HepG2 (cell line): Measurements from ENCODE around the gene RBM5. TPM values are rescaled to one million over a fixed set of nuclear protein-coding genes. Genes with fewer than 3 reads are reported as not detected.

Experiments
- AHR ChIP-seq: IDR thresholded peaks from 2 replicates; pipeline ENCODE4 v1.6.1; 2018; ENCODE audit warnings: missing genetic modification reagents, missing compliant biosample characterization
- DZIP1 ChIP-seq: sonication (generic); formaldehyde crosslinking; IDR thresholded peaks from 2 replicates; pipeline ENCODE4 v1.5.0; 2020; ENCODE audit warnings: mild to moderate bottlenecking, missing genetic modification reagents
- HNF4G ChIP-seq, 2 experiments: sonication (generic) in 1 of 2; formaldehyde crosslinking in 1 of 2; IDR thresholded peaks; 2 replicates each; pipeline versions ENCODE4 v1.4.0 to v1.6.1; 2011 to 2020; ENCODE audit warnings: borderline replicate concordance in 2 of 2, low read depth in 2 of 2, mild to moderate bottlenecking in 2 of 2, low read length in 1 of 2, missing genetic modification reagents in 1 of 2, moderate library complexity in 1 of 2
- MTA1 ChIP-seq: sonication (generic); formaldehyde crosslinking; IDR thresholded peaks from 2 replicates; pipeline ENCODE4 v1.4.0; 2020; ENCODE audit warnings: missing genetic modification reagents, mild to moderate bottlenecking, borderline replicate concordance
- PHF21A ChIP-seq: sonication (generic); formaldehyde crosslinking; IDR thresholded peaks from 2 replicates; pipeline ENCODE4 v1.5.0; 2020; ENCODE audit warnings: mild to moderate bottlenecking, missing genetic modification reagents
- PPARG ChIP-seq: conservative IDR thresholded peaks from 2 replicates; pipeline ENCODE4 v1.6.1; 2016; ENCODE audit warnings: missing biosample characterization, missing genetic modification reagents
- PRDM15 ChIP-seq: sonication (generic); formaldehyde crosslinking; IDR thresholded peaks from 2 replicates; pipeline ENCODE4 v1.4.0; 2020; ENCODE audit warnings: missing genetic modification reagents
- RFX3 ChIP-seq: IDR thresholded peaks from 2 replicates; pipeline ENCODE4 v1.6.1; 2016; ENCODE audit warnings: missing biosample characterization, missing genetic modification reagents
- TBX2 ChIP-seq: sonication (generic); formaldehyde crosslinking; IDR thresholded peaks from 2 replicates; pipeline ENCODE4 v1.5.0; 2020; ENCODE audit warnings: missing genetic modification reagents, mild to moderate bottlenecking, borderline replicate concordance
- ZBTB2 ChIP-seq: sonication (generic); formaldehyde crosslinking; IDR thresholded peaks from 2 replicates; pipeline ENCODE4 v1.8.0; 2022; ENCODE audit warnings: low read depth, missing genetic modification reagents
- ZFX ChIP-seq: sonication (generic); formaldehyde crosslinking; IDR thresholded peaks from 2 replicates; pipeline ENCODE4 v1.4.0; 2020; ENCODE audit warnings: mild to moderate bottlenecking, low read depth, missing genetic modification reagents, moderate library complexity
- ZNF281 ChIP-seq: sonication (generic); formaldehyde crosslinking; IDR thresholded peaks from 2 replicates; pipeline ENCODE4 v1.4.0; 2020; ENCODE audit warnings: missing genetic modification reagents, borderline replicate concordance
- polyA plus RNA-seq, 8 experiments: library from polyadenylated mRNA; depleted of rRNA in 3 of 8; stranded (reverse) in 7 of 8; unstranded in 1 of 8; fragments of >200 nt; fragmentation: Illumina TruSeq in 4 of 8; extraction: Trizol in 4 of 8; gene quantifications; 2 replicates each; pipeline versions ENCODE4 v1.2.1 to v1.2.3, GENCODE V29; 2011 to 2016; ENCODE audit warnings: low read depth in 4 of 8, missing spikeins in 1 of 8, mixed read lengths in 1 of 8; ENCODE audit not compliant: insufficient read depth in 1 of 8
- total RNA-seq, 5 experiments: library from RNA; depleted of rRNA; stranded (reverse); fragments of >200 nt; fragmentation: Illumina TruSeq; extraction: Trizol; gene quantifications; 2 replicates each; pipeline ENCODE4 v1.2.3, GENCODE V29; 2016; ENCODE audit warnings: low read depth in 1 of 5

RBM5 gene
- total and polyA plus RNA-seq, 2 of the 13 experiments (the other 11 are each of a cell fraction or from before 2014, with no cell fraction given), result 106 to 204 TPM

- TF ChIP-seq ZNF281 (0 out of 2 replicates have a peak, but pooled peaks have one; percentile 22), PHF21A (CRISPR knock-in tag) (peak; percentile 47; the same call in 1 of the 2 replicates), RFX3 (CRISPR knock-in tag) (no peak), HNF4G (IDR thresholded peaks at IDR 0.05; ENCODE audit: borderline replicate concordance, low read depth, low read length) (0 out of 2 replicates have a peak, but pooled peaks have one; percentile 15), HNF4G (CRISPR knock-in tag; IDR thresholded peaks at IDR 0.05; ENCODE audit: borderline replicate concordance, low read depth) (no peak), MTA1 (CRISPR knock-in tag) (0 out of 2 replicates have a peak, but pooled peaks have one; percentile 23), PRDM15 (CRISPR knock-in tag) (no peak), PPARG (0 out of 2 replicates have a peak, but pooled peaks have one; percentile 18), ZBTB2 (CRISPR knock-in tag) (no peak), AHR (CRISPR knock-in tag) (no peak), TBX2 (CRISPR knock-in tag) (peak; percentile 26; the same call in 1 of the 2 replicates), DZIP1 (CRISPR knock-in tag) (peak; percentile 18; the same call in 1 of the 2 replicates), ZFX (CRISPR knock-in tag) (peak; percentile 57)
Observed at GRCh38 chr3:50167069-50167840, 78.5 kb downstream of the RBM5 start (continued).
